Activated naive CD8-positive, alpha-beta T cell treated with anti-CD3 and anti-CD28 coated beads for 36 hours (primary cell): ENCODE results near the gene CAB39. TPM values are rescaled to one million over a fixed set of nuclear protein-coding genes. Genes with fewer than 3 reads are reported as not detected.
"Not testable (repeated sequence)": the region's sequence is repeated elsewhere in the genome, so short reads cannot be mapped to it uniquely, and the experiment has no call there.

ENCODE experiments used
- DNase-seq: peaks from one replicate; pipeline ENCODE4 v3.0.0; 2021
- H3K27ac Mint-ChIP-seq: one replicate; pipeline ENCODE4 v1.8.0; 2022; ENCODE audit warnings: mild to moderate bottlenecking, moderate library complexity, mixed read lengths
- H3K27me3 Mint-ChIP-seq: one replicate; pipeline ENCODE4 v1.8.0; 2022; ENCODE audit warnings: mild to moderate bottlenecking, mixed read lengths
- H3K36me3 Mint-ChIP-seq: one replicate; pipeline ENCODE4 v1.8.0; 2021; ENCODE audit warnings: mild to moderate bottlenecking, mixed read lengths
- H3K4me1 Mint-ChIP-seq: one replicate; pipeline ENCODE4 v1.8.0; 2021; ENCODE audit warnings: mixed read lengths
- H3K4me3 Mint-ChIP-seq: one replicate; pipeline ENCODE4 v1.8.0; 2022; ENCODE audit warnings: mild to moderate bottlenecking, moderate library complexity, mixed read lengths
- H3K9me3 Mint-ChIP-seq: one replicate; pipeline ENCODE4 v1.8.0; 2022; ENCODE audit warnings: mixed read lengths
- total RNA-seq, 2 experiments: library from RNA; stranded (reverse); gene quantifications; one replicate each; pipeline ENCODE4 v1.2.3, GENCODE V29; 2021

CAB39 gene
- total RNA-seq, 2 experiments from 2014 or later, result 119 to 122 TPM

DNA sequence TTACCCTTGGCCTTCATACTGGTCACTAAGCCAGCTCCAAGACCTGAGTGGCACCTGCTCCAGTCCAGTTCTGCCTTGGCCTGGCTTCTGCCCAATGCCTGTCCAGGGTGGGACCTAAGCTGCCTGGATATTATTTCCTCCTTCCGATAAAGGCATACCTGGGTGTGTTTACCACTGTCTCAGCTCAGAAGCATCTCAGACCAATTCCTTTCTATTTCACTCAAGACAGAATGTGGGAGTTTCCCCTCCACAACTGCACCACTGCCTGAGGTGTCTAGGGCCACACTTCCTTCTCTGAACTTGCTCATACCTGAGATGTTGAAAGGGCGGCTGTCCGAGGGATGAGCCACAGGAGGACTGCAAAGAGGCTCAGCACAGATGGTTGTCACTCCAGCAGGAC, 18.4 kb upstream of the CAB39 start:
- DNase-seq, result no peak
- Mint-ChIP-seq H3K27ac (peak overlapping the region; percentile 6), H3K4me3 (no peak overlapping the region), H3K9me3 (no peaks in the 10 kb centered on the region), H3K27me3 (no peaks in the 10 kb centered on the region), H3K36me3 (no peaks in the 10 kb centered on the region), H3K4me1 (peaks cover 27% of the 10 kb centered on the region)

DNA sequence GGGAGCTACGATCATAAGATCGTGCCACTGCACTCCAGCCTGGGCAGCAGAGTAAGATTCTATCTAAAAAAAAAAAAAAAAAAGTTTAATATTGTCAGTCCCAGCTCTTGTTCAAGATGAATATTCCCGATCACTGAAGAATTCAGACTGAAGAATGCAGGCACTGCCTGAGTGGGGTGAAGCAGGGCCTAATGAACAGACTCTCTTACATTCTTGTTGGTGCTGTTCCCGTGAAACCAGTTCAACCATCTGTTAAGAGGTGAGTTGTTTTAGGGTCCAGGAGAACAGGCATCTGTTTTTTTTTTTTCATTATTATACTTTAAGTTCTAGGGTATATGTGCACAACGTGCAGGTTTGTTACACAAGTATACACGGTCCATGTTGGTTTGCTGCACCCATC, 17.1 kb upstream of the CAB39 start:
- no peak overlapping the region for H3K27ac Mint-ChIP-seq
- no peaks in the 10 kb centered on the region for H3K27me3 Mint-ChIP-seq
- no peaks in the 10 kb centered on the region for H3K36me3 Mint-ChIP-seq
- H3K4me3 Mint-ChIP-seq, result no peak overlapping the region
- no peak for DNase-seq
- no peaks in the 10 kb centered on the region for H3K9me3 Mint-ChIP-seq
- peaks cover 29% of the 10 kb centered on the region for H3K4me1 Mint-ChIP-seq

DNA sequence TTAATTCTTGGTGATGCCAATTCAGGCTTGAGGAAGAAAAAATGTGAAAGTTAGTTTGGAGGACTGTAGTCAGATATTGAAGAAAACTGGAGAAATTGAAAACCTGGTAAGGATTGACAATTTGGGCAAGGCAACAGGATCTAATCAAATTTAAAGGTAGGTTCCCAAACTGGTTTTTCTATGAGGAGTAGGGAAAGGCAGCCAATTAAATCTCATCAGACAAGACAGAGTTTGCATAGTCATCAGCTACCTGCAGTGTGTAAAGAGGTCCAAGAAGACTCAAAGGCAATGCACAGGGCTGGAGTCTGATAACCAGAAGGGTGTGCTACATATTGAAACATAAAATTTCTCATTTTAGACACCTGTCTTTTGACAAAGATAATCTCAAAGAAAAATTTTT, 16.0 kb upstream of the CAB39 start:
- Mint-ChIP-seq H3K4me3 (no peak overlapping the region), H3K4me1 (peaks cover 31% of the 10 kb centered on the region), H3K27ac (no peak overlapping the region), H3K36me3 (no peaks in the 10 kb centered on the region), H3K27me3 (no peaks in the 10 kb centered on the region), H3K9me3 (peaks cover 1% of the 10 kb centered on the region)
- no peak for DNase-seq

DNA sequence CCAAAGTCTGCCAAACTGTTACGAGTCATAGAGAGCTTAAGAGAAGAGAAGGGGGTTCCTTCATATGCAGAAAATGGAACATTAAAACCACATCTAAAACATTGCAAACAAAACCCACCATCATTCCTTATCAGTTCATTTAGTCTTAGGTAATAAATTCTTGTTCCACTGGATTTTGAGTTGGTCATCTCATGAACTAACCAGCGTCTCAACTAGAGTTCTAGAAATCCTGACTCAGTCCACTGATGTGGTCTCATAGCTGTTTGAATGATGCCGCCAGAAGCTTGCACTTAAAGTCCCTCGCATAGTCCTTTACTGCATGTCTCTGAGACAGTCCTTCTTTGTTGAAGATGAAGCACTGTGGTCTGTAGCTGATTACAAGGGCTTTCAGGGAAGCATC, 15.0 kb upstream of the CAB39 start:
- H3K9me3 Mint-ChIP-seq, result peaks cover 9% of the 10 kb centered on the region
- H3K4me3 Mint-ChIP-seq, result no peak overlapping the region
- no peaks in the 10 kb centered on the region for H3K27me3 Mint-ChIP-seq
- H3K27ac Mint-ChIP-seq, result no peak overlapping the region
- H3K4me1 Mint-ChIP-seq, result peaks cover 31% of the 10 kb centered on the region
- peaks cover 3% of the 10 kb centered on the region for H3K36me3 Mint-ChIP-seq
- no peak for DNase-seq

DNA sequence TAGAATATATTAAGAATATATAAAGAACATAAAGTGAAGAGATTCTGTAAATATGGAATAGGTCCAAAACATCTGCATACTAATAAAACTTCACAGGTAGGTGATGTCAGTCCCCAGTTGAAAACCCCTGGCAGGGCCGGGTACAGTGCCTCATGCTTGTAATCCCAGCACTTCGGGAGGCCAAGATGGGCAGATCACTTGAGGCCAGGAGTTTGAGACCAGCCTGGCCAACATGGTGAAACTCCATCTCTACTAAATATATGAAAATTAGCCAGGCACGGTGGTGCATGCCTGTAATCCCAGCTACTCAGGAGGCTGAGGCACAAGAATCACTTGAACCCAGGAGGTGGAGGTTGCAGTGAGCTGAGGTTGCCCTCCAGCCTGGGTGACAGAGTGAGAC, 13.9 kb upstream of the CAB39 start:
- DNase-seq, H3K27ac Mint-ChIP-seq, H3K4me3 Mint-ChIP-seq, H3K36me3 Mint-ChIP-seq, H3K27me3 Mint-ChIP-seq: not testable (repeated sequence)
- H3K4me1 Mint-ChIP-seq, result peaks cover 29% of the 10 kb centered on the region
- H3K9me3 Mint-ChIP-seq, result peaks cover 12% of the 10 kb centered on the region

DNA sequence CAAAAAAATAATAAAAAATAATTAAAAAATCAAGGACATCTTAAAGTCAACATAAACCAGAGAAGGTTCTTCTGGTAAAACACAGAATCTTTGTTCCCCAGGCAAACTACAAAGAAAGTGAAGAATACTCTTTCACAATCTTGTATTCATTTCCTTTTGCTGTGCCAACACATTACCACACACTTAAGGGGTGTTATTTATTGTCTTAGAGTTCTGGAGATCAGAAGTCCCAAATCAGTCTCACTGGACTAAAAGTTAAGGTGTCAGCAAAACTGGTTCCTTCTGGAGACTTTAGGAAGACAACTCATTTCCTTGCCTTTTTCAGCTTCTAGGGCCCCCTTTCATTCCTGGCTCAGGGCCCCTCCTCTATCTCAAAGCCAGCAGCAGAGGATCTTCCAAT, 12.2 kb upstream of the CAB39 start:
- H3K9me3 Mint-ChIP-seq, result peaks cover 12% of the 10 kb centered on the region
- DNase-seq, result no peak
- H3K4me1 Mint-ChIP-seq, result peaks cover 22% of the 10 kb centered on the region
- H3K27ac Mint-ChIP-seq, result no peak overlapping the region
- H3K36me3 Mint-ChIP-seq, result peaks cover 6% of the 10 kb centered on the region
- H3K4me3 Mint-ChIP-seq, result no peak overlapping the region
- no peaks in the 10 kb centered on the region for H3K27me3 Mint-ChIP-seq

DNA sequence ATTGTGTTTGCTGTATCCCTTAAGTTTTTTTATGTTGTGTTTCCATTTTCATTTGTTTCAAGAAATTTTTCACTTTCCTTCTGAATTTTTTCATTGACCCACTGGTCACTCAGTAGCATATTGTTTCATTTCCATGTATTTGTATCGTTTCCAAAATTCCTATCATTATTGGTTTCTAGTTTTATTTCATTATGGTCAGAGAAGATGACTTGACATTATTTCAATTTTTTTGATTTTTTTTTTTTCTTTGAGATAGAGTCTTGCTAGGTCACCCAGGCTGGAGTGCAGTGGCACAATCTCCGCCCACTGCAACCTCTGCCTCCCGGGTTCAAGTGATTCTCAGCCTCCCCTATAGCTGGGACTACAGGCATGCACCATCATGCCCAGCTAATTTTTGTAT, 11.3 kb upstream of the CAB39 start:
- Mint-ChIP-seq H3K27ac (no peak overlapping the region), H3K27me3 (no peaks in the 10 kb centered on the region), H3K9me3 (peaks cover 12% of the 10 kb centered on the region), H3K4me3 (no peak overlapping the region), H3K4me1 (peaks cover 22% of the 10 kb centered on the region), H3K36me3 (peaks cover 6% of the 10 kb centered on the region)
- no peak for DNase-seq

DNA sequence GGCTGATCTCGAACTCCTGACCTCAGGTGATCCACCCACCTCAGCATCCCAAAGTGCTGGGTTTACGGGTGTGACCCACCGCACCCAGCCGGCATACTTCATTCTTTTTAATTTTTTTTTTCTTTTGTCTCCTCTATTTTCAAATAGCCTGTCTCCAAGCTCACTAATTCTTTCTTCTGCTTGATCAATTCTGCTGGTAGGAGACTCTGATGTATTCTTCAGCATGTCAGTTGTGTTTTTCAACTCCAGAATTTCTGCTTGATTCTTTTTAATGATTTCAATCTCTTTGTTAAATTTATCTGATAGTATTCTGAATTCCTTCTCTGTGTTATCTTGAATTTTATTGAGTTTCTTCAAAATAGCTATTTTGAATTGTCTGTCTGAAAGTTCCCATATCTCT, 10.2 kb upstream of the CAB39 start:
- H3K27ac Mint-ChIP-seq, H3K4me3 Mint-ChIP-seq, H3K36me3 Mint-ChIP-seq, H3K27me3 Mint-ChIP-seq, DNase-seq: not testable (repeated sequence)
- peaks cover 16% of the 10 kb centered on the region for H3K4me1 Mint-ChIP-seq
- peaks cover 12% of the 10 kb centered on the region for H3K9me3 Mint-ChIP-seq

DNA sequence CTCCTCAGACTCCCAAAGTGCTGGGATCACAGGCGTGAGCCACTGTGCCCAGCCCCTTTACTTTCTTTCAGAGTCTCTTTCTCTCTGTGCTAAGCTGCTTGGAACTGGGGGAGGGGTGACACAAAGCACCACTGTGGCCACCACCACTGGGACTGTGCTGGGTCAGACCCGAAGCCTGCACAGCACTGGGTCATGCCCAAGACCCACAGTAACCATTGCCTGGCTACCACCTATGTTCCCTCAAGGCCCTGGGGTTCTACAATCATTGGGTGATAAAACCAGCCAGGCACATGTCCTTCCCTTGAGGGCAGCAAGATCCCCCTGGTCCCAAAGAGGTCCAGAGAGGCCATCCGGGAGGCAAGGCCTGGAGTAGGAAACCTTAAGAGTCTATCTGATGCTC, 9.1 kb upstream of the CAB39 start:
- H3K9me3 Mint-ChIP-seq, result peaks cover 12% of the 10 kb centered on the region
- DNase-seq, result no peak
- H3K4me1 Mint-ChIP-seq, result peaks cover 15% of the 10 kb centered on the region
- no peak overlapping the region for H3K27ac Mint-ChIP-seq
- no peak overlapping the region for H3K4me3 Mint-ChIP-seq
- H3K36me3 Mint-ChIP-seq, result peaks cover 6% of the 10 kb centered on the region
- no peaks in the 10 kb centered on the region for H3K27me3 Mint-ChIP-seq

DNA sequence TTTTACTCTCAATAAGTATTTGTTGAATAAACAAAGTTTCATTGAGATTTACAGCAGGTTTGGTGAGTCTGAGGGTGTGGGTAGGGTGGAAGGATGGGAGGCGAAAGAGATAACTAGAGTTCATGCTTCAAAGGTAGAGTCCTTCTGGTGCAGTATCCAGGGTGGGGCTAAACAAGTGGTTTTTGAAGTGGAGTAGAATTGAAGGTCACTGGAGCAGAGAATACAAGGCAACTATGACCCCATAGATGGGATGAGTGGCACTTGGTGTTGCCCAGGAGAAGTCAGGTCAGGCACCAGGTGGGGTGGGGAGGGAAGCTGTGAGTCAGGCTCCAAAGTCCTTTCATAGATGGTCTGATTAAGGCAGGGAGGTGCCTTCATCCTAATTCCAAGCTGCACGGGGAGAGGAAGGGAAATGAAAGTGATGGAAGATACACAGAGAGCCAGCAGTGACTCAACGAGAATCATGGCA, 6.6 kb upstream of the CAB39 start:
- Mint-ChIP-seq H3K27me3 (no peaks in the 10 kb centered on the region), H3K4me1 (peaks cover 10% of the 10 kb centered on the region), H3K36me3 (peaks cover 6% of the 10 kb centered on the region), H3K9me3 (peaks cover 12% of the 10 kb centered on the region), H3K27ac (no peak overlapping the region), H3K4me3 (no peak overlapping the region)
- DNase-seq, result no peak

DNA sequence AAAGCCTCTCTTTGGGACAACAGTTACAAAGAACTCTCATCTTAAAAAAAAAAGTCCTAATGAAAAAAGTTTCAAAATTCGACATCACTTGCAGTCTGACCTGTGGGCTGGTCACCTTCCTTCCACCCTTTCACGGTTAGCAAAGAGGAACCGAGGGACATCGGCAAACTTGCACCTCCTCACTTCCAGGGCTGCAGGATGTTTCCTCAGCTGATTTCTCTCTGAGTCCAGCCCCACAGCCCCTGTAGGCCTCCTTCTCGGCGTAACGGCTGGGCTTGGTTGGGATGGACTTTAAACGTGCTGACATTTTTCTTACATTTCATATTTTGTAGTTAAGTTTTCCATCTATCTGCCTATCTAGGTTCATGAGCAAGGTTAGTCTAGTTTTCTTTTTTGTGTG, 5.7 kb upstream of the CAB39 start:
- DNase-seq, result no peak
- peaks cover 8% of the 10 kb centered on the region for H3K9me3 Mint-ChIP-seq
- peaks cover 17% of the 10 kb centered on the region for H3K4me1 Mint-ChIP-seq
- H3K27me3 Mint-ChIP-seq, result no peaks in the 10 kb centered on the region
- H3K27ac Mint-ChIP-seq, result no peak overlapping the region
- no peak overlapping the region for H3K4me3 Mint-ChIP-seq
- peaks cover 6% of the 10 kb centered on the region for H3K36me3 Mint-ChIP-seq

DNA sequence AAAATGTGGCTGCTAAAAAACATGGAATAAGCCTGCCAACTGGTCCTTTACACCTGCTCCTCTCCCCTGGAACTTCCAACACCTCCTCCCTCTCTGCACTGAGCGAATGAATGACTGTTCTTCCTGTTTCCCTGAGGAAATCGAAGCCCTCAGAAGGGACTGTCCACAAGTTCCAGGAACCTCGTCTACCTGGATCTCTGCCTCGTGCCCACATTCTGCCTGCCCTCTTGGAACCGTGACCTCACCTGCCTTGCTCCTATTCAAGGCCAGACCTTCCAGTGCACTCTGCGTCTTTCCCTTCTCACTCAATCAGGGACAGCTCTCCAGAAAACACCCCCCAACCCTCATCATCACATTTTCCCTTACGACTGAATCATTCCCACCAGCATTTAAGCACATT, 4.4 kb upstream of the CAB39 start:
- no peak overlapping the region for H3K4me3 Mint-ChIP-seq
- no peaks in the 10 kb centered on the region for H3K9me3 Mint-ChIP-seq
- peaks cover 22% of the 10 kb centered on the region for H3K4me1 Mint-ChIP-seq
- H3K27ac Mint-ChIP-seq, result no peak overlapping the region
- no peaks in the 10 kb centered on the region for H3K36me3 Mint-ChIP-seq
- DNase-seq, result no peak
- no peaks in the 10 kb centered on the region for H3K27me3 Mint-ChIP-seq

DNA sequence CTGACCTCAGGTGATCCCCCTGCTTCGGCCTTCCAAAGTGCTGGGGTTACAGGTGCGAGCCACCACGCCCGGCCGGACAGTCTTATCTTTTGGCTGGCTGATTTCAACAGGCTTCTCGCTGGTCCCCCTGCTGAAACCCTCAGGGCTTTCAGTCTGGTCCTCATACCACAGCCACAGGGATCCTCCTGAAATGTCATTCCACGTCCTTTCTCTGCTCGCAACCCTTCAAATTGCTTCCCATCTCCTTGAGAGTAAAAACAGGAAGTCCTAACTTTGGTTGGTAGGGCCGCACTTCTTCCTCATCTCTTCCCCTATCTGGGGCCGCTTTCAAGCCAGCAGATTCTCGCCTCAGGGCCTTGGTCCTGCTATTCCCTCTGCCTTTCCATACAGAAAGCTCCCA, 1.4 kb upstream of the CAB39 start:
- no peaks in the 10 kb centered on the region for H3K27me3 Mint-ChIP-seq
- H3K36me3 Mint-ChIP-seq, result peaks cover 18% of the 10 kb centered on the region
- no peak overlapping the region for H3K4me3 Mint-ChIP-seq
- no peaks in the 10 kb centered on the region for H3K9me3 Mint-ChIP-seq
- H3K27ac Mint-ChIP-seq, result no peak overlapping the region
- peaks cover 36% of the 10 kb centered on the region for H3K4me1 Mint-ChIP-seq
- DNase-seq, result no peak

DNA sequence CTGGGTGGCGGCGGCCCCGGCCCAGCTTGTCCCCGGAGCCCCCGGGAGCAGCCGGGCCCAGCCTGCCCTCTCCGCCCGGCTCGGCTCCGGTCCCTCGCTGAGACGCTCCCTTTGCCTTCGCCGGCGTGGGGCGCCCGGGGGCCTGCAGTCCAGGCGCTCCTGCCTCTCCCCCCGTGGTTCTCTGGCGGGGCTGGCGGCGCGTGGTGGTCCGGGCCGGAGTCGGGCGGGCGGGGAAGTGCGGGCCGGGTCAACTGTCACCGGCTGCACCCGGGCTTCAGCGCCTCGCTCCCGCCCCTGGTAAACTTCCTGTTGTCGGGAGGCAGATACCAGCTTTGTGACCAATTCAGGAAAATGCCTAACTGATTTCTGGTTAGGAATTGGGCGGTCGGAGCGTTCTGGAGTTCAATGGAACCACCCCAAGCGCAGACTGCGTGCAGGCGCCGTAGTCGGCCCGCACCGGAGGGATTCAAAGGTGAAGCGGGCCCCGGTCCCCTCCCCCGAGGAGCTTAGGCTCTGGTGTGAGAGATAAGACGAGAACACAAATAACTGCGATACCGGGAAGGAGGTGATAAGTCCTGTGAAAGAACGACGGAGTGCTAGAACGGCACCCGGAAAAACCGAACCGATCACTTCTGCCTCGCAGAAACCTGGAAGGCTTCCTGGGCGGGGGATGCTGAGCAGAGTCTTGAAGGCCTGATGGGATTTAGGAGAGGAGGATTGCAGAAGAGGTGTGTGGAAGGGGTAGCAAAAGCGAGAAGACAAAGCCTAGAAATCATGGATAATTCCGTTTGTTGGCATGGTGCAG, 891 bp downstream of the CAB39 start:
- H3K4me3 Mint-ChIP-seq, result peak overlapping the region; percentile 99
- peak; percentile 46 for DNase-seq
- H3K27ac Mint-ChIP-seq, result peak overlapping the region; percentile 98
- peaks cover 48% of the 10 kb centered on the region for H3K4me1 Mint-ChIP-seq
- no peaks in the 10 kb centered on the region for H3K27me3 Mint-ChIP-seq
- no peaks in the 10 kb centered on the region for H3K9me3 Mint-ChIP-seq
- peaks cover 27% of the 10 kb centered on the region for H3K36me3 Mint-ChIP-seq

DNA sequence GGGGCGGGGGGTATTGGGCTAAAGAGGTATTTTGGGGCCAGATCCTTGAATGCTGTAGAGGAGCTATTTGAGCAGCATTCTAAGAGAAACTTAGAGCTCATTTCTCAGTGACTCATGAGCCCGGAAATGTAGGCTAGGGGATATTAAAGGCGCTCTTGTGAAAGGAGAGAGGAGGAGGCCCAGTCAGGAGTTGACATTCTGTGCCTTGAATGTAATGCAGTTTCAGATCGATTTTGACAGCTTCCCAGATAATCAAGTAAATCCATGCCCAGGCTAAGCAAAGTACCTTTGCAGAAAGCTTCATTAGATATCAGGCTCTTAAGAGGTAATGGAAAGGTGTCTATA, 1.5 kb downstream of the CAB39 start:
- peak; percentile 16 for DNase-seq
- peaks cover 50% of the 10 kb centered on the region for H3K4me1 Mint-ChIP-seq
- no peaks in the 10 kb centered on the region for H3K27me3 Mint-ChIP-seq
- peaks cover 27% of the 10 kb centered on the region for H3K36me3 Mint-ChIP-seq
- H3K9me3 Mint-ChIP-seq, result no peaks in the 10 kb centered on the region
- peak overlapping the region; percentile 98 for H3K27ac Mint-ChIP-seq
- H3K4me3 Mint-ChIP-seq, result peak overlapping the region; percentile 99

DNA sequence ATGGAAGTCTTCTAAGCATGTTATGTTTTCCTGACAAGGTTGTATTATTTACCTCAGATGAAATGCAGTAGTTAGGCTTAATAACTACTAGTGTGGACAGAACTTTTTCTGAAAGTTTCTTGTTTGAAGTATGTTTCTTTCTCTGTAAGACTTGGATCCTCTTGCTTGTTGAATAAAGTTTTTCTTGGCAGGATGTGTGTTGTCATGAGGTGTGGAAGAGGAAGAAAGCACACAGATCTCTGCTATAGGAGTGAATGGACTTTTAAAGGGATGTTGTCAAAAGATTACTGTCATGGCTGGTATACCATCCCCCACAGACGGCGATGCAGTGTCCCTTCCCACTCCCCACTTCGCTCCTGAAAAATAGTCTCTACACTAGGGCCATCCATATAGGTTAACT, 2.6 kb downstream of the CAB39 start:
- peaks cover 36% of the 10 kb centered on the region for H3K36me3 Mint-ChIP-seq

More for the DNA sequence above, 2.6 kb downstream of the CAB39 start:
- Mint-ChIP-seq H3K27me3 (no peaks in the 10 kb centered on the region), H3K27ac (peak overlapping the region; percentile 83), H3K9me3 (no peaks in the 10 kb centered on the region), H3K4me3 (peak overlapping the region; percentile 99), H3K4me1 (peaks cover 61% of the 10 kb centered on the region)
- DNase-seq, result no peak
